Measurements from ENCODE around the gene HPSE2. TPM values are rescaled to one million over a fixed set of nuclear protein-coding genes. Genes with fewer than 3 reads are reported as not detected.
"Not testable (repeated sequence)": the region's sequence is repeated elsewhere in the genome, so short reads cannot be mapped to it uniquely, and the experiment has no call there.

Gene HPSE2
- total RNA-seq, 1 donor from 2014 or later, result not detected

GRCh38 chr10:98567391-98568133 is 668.1 kb downstream of the HPSE2 start:
- Mint-ChIP-seq H3K4me3 (no peak overlapping the region), H3K27me3 (peaks cover 7% of the 10 kb centered on the region), H3K4me1 (no peaks in the 10 kb centered on the region), H3K9me3 (no peaks in the 10 kb centered on the region), H3K36me3 (ENCODE audit: low read depth) (no peaks in the 10 kb centered on the region), H3K27ac (no peak overlapping the region)
- intact Hi-C loops (cut with micrococcal nuclease), result no loop called here
- DNase-seq, result no peak

GRCh38 chr10:98563811-98564210 is 671.8 kb downstream of the HPSE2 start:
- H3K4me1 Mint-ChIP-seq, result no peaks in the 10 kb centered on the region
- peaks cover 7% of the 10 kb centered on the region for H3K27me3 Mint-ChIP-seq
- no peak overlapping the region for H3K4me3 Mint-ChIP-seq
- intact Hi-C loops (cut with micrococcal nuclease), result no loop called here
- H3K27ac Mint-ChIP-seq, result no peak overlapping the region
- no peak for DNase-seq
- H3K36me3 Mint-ChIP-seq (ENCODE audit: low read depth), result no peaks in the 10 kb centered on the region
- no peaks in the 10 kb centered on the region for H3K9me3 Mint-ChIP-seq

DNA sequence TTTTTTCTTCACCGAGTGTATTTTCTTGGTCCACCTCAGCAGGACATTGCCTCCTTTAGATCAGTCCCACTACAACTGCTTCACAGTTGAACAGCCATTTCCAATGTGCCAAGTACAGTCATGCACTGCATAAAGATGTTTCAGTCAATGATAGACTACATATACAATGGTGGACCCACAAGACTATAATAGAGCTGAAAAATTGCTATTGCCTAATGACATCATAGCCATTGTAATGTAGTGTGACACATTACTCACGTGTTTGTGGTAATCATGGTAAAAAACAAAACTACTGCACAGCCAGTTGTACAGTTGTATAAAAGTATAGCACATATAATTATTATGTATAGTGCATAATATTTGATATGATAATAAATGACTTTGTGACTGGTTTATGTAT is 675.1 kb downstream of the HPSE2 start:
- no peak overlapping the region for H3K27ac Mint-ChIP-seq
- H3K9me3 Mint-ChIP-seq, result no peaks in the 10 kb centered on the region
- peaks cover 4% of the 10 kb centered on the region for H3K27me3 Mint-ChIP-seq
- no peak overlapping the region for H3K4me3 Mint-ChIP-seq
- no peaks in the 10 kb centered on the region for H3K4me1 Mint-ChIP-seq
- intact Hi-C loops (cut with micrococcal nuclease), result no loop called here
- no peak for DNase-seq
- H3K36me3 Mint-ChIP-seq (ENCODE audit: low read depth), result no peaks in the 10 kb centered on the region

DNA sequence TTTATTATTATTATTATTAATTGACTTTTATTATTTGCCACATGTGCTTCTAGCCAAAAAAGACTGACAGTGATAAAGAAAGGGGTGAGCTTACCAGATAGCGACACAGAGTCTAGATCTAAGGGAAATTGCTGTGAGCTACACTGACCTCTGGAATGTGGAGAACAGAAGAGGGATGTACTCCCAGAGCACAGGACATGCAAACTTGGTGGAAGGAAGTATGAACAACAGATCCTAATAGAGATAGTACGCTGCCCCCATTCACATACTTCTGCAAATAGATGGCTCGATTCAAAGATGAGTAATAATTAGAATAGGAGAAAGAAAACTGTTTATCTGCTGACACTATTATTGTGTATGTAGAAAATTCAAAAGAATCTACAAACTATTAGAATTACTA is 679.6 kb downstream of the HPSE2 start:
- DNase-seq, result no peak
- Mint-ChIP-seq H3K4me1 (no peaks in the 10 kb centered on the region), H3K27ac (no peak overlapping the region), H3K36me3 (ENCODE audit: low read depth) (no peaks in the 10 kb centered on the region), H3K4me3 (no peak overlapping the region), H3K9me3 (no peaks in the 10 kb centered on the region), H3K27me3 (no peaks in the 10 kb centered on the region)
- intact Hi-C loops (cut with micrococcal nuclease), result no loop called here

DNA sequence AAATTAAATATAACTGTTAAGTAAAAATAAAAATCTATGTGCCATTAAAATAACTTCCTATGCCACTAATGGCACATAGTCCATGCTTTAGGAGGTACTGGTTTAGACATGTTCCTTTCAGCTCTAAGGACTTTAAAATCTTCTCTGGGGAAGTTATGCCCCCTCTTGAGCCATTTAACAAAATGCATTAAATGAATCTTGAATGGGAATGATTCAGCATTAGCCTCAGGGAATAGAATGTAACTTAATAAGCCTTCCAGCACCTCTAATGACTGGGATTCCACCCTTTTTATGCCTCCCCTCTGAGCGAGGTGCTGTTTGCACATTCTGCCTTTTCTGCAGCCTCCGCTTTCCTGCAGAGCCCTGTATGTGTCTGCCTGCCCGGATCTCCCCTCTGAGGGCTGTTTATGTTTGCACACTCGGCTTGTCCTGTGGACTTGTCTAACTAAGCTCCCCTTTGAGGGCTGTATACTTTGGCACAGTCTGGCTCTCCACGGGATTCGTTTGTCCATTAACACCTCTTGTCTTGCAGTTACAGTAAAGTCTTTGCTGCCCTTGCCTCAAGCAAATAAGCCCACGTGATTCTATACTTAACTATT is 680.5 kb downstream of the HPSE2 start:
- Mint-ChIP-seq H3K4me1 (no peaks in the 10 kb centered on the region), H3K27me3 (no peaks in the 10 kb centered on the region), H3K36me3 (ENCODE audit: low read depth) (no peaks in the 10 kb centered on the region), H3K4me3 (no peak overlapping the region), H3K27ac (no peak overlapping the region), H3K9me3 (no peaks in the 10 kb centered on the region)
- DNase-seq, result no peak
- intact Hi-C loops (cut with micrococcal nuclease), result no loop called here

- H3K4me3 Mint-ChIP-seq; H3K4me1 Mint-ChIP-seq; H3K9me3 Mint-ChIP-seq; H3K27me3 Mint-ChIP-seq; DNase-seq; intact Hi-C loops (cut with micrococcal nuclease); H3K36me3 Mint-ChIP-seq (ENCODE audit: low read depth); H3K27ac Mint-ChIP-seq: not testable (repeated sequence)
These were observed 694.1 kb downstream of the HPSE2 start for GRCh38 chr10:98541561-98541960.

GRCh38 chr10:98539578-98539977 is 696.1 kb downstream of the HPSE2 start:
- no peak for DNase-seq
- peaks cover 3% of the 10 kb centered on the region for H3K27me3 Mint-ChIP-seq
- no peaks in the 10 kb centered on the region for H3K4me1 Mint-ChIP-seq
- H3K36me3 Mint-ChIP-seq (ENCODE audit: low read depth), result no peaks in the 10 kb centered on the region
- peaks cover 3% of the 10 kb centered on the region for H3K9me3 Mint-ChIP-seq
- intact Hi-C loops (cut with micrococcal nuclease), result no loop called here
- no peak overlapping the region for H3K27ac Mint-ChIP-seq
- no peak overlapping the region for H3K4me3 Mint-ChIP-seq

DNA sequence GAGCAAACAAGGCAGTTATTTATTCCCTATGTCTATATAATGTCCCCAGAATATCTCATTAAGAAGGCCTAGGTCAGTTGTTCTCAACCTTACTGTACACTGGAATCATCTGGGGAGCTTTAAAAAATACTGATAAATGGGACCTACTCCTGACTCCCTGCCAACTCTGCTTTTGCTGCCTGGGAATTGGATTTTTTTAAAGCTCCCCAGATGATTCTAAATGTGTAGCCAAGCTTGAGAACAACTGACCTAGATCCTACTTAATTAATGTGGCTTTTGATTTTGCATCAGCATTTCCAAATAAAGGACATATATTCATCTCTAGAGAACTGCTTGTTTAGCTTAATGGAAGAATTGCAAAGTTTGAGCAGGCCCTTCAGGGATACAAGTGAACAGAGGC is 697.2 kb downstream of the HPSE2 start:
- no peak for DNase-seq
- Mint-ChIP-seq H3K36me3 (ENCODE audit: low read depth) (no peaks in the 10 kb centered on the region), H3K27ac (no peak overlapping the region), H3K27me3 (peaks cover 3% of the 10 kb centered on the region), H3K4me1 (no peaks in the 10 kb centered on the region), H3K9me3 (no peaks in the 10 kb centered on the region), H3K4me3 (no peak overlapping the region)
- intact Hi-C loops (cut with micrococcal nuclease), result no loop called here

DNA sequence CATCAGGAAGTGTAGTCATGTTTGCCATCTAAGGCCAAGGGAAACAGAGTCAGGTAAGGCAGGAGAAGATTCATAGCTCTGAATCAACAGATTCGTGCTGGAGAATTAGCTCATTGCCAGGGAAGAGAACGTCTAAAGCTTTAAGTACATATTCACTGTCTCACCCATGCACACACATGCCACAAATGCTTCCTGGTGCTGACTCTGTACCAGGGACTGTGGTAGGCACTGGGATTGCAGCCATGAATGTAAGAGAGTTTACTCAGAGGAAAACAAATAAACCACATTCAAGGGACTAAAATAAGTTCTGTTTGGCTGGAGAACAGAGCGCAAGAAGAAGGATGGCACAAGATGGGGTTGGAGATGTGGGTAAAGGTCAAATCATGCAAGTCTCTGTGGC is 699.1 kb downstream of the HPSE2 start:
- no peaks in the 10 kb centered on the region for H3K4me1 Mint-ChIP-seq
- no peak for DNase-seq
- no peak overlapping the region for H3K27ac Mint-ChIP-seq
- no peak overlapping the region for H3K4me3 Mint-ChIP-seq
- intact Hi-C loops (cut with micrococcal nuclease), result no loop called here
- no peaks in the 10 kb centered on the region for H3K9me3 Mint-ChIP-seq
- H3K27me3 Mint-ChIP-seq, result peaks cover 3% of the 10 kb centered on the region
- no peaks in the 10 kb centered on the region for H3K36me3 Mint-ChIP-seq (ENCODE audit: low read depth)

- Mint-ChIP-seq H3K36me3 (ENCODE audit: low read depth) (no peaks in the 10 kb centered on the region), H3K27ac (no peak overlapping the region), H3K4me1 (no peaks in the 10 kb centered on the region), H3K4me3 (no peak overlapping the region), H3K9me3 (no peaks in the 10 kb centered on the region), H3K27me3 (peaks cover 7% of the 10 kb centered on the region)
- no peak for DNase-seq
- intact Hi-C loops (cut with micrococcal nuclease), result no loop called here
These were observed 701.8 kb downstream of the HPSE2 start for GRCh38 chr10:98533746-98534445.

DNA sequence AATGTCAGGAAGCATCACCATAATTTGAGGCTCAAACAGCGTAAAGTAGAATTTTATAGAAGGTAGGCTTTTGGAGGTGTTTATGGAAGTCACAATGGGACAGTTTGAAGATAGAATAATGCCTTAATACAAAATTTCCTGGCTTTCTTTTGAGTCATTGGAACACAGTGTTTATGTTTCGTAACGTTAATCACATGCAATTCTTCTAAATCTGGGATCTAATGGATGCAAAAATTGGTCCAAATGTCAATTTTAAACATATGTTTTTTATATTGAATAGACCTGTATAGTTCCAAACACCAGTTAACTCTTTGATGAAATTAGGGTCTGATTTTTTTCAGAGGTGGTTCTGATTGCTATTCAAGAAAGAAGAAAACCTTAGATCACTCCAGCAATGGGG is 702.4 kb downstream of the HPSE2 start:
- no peaks in the 10 kb centered on the region for H3K36me3 Mint-ChIP-seq (ENCODE audit: low read depth)
- peaks cover 7% of the 10 kb centered on the region for H3K27me3 Mint-ChIP-seq
- H3K4me1 Mint-ChIP-seq, result no peaks in the 10 kb centered on the region
- no peak overlapping the region for H3K27ac Mint-ChIP-seq
- no peak for DNase-seq
- intact Hi-C loops (cut with micrococcal nuclease), result no loop called here
- no peak overlapping the region for H3K4me3 Mint-ChIP-seq
- no peaks in the 10 kb centered on the region for H3K9me3 Mint-ChIP-seq

DNA sequence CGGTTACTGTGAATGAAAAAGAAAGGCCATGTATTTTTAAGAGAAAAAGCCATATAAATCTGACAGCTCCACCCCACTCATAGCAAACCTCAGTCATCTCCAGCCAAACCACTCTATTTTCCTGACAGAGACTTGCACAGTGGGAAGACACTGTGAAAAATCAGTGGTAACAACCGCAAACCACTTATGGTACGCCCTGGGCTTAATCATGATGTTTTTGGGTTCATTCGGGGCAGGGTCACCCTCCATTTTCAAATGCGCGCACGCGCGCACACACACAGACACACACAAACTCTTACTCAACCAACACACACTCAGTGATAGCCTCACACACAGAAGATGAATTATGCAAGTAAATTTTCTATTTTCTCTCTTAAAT is 706.9 kb downstream of the HPSE2 start:
- Mint-ChIP-seq H3K27ac (no peak overlapping the region), H3K4me1 (no peaks in the 10 kb centered on the region), H3K4me3 (no peak overlapping the region), H3K27me3 (peaks cover 7% of the 10 kb centered on the region), H3K9me3 (no peaks in the 10 kb centered on the region), H3K36me3 (ENCODE audit: low read depth) (no peaks in the 10 kb centered on the region)
- no peak for DNase-seq
- intact Hi-C loops (cut with micrococcal nuclease), result no loop called here

GRCh38 chr10:98528166-98528804 is 707.4 kb downstream of the HPSE2 start:
- Mint-ChIP-seq H3K27me3 (peaks cover 7% of the 10 kb centered on the region), H3K9me3 (no peaks in the 10 kb centered on the region), H3K27ac (no peak overlapping the region), H3K4me1 (no peaks in the 10 kb centered on the region), H3K4me3 (no peak overlapping the region), H3K36me3 (ENCODE audit: low read depth) (no peaks in the 10 kb centered on the region)
- intact Hi-C loops (cut with micrococcal nuclease), result no loop called here
- no peak for DNase-seq

DNA sequence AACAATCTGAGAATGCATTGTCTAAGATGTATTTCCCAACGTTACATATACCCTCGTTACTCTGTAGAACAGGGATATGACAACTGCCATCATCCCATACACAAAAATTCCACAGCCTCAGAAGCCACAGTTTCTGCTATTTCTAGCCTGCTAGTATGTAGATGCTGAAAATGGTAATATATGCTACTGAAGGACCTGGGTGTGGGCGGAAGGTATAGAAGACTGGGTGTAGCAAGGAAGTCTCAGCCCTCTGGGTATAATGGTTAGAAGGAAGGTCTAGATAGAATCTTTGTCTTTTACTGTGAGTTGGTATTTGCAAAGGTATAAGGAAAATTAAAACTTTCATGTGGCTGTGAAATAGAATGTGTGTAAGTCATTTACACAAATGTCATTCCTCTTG is 709.7 kb downstream of the HPSE2 start:
- Mint-ChIP-seq H3K36me3 (ENCODE audit: low read depth) (no peaks in the 10 kb centered on the region), H3K4me3 (no peak overlapping the region), H3K27ac (no peak overlapping the region), H3K9me3 (no peaks in the 10 kb centered on the region), H3K27me3 (peaks cover 8% of the 10 kb centered on the region), H3K4me1 (no peaks in the 10 kb centered on the region)
- DNase-seq, result no peak
- intact Hi-C loops (cut with micrococcal nuclease), result no loop called here

All from activated CD4-positive, alpha-beta T cell treated with anti-CD3 and anti-CD28 coated beads, Interleukin-2, amount 10 ng/mL, durations not matched to agents 24 days and 14 days (primary cell).